Colonic mucosa (tissue), 4 donors: ENCODE measurements around the gene FADS1. TPM values are rescaled to one million over a fixed set of nuclear protein-coding genes. Genes with fewer than 3 reads are reported as not detected.

ENCODE experiments used
- DNase-seq: peaks from one replicate; pipeline ENCODE4 v3.0.0-alpha.2; 2020
- H3K27ac ChIP-seq: fragments of 200-600 bp; one replicate; pipeline ENCODE4 v1.8.0; 2021
- H3K27me3 ChIP-seq: fragments of 200-600 bp; one replicate; pipeline ENCODE4 v1.8.0; 2021
- H3K36me3 ChIP-seq: fragments of 200-600 bp; one replicate; pipeline ENCODE4 v1.8.0; 2021
- H3K4me1 ChIP-seq: fragments of 200-600 bp; one replicate; pipeline ENCODE4 v1.8.0; 2021; ENCODE audit warnings: mild to moderate bottlenecking
- H3K4me3 ChIP-seq: fragments of 200-600 bp; one replicate; pipeline ENCODE4 v1.8.0; 2021
- H3K9ac ChIP-seq, 2 donors: one replicate each; pipeline ENCODE4 v1.7.0; 2013; ENCODE audit warnings: control low read depth in 2 of 2, low read depth in 2 of 2, low read length in 2 of 2
- H3K9me3 ChIP-seq: fragments of 200-600 bp; one replicate; pipeline ENCODE4 v1.8.0; 2021
- intact Hi-C: fragments of 100-400 bp; cut with DNase I; formaldehyde crosslinking; loops from one replicate; pipeline ENCODE4 v1.14.1; 2022
- total RNA-seq, 2 donors: library from RNA; stranded (reverse); fragmentation: NEBNext Ultra II Directional in 1 of 2; extraction: Animal tissue kit (Norgen Biotek cat#: 25700) in 1 of 2; gene quantifications; one replicate each; pipeline ENCODE4 v1.2.1, GENCODE V29; 2021
- TF ChIP-seq, protein P1 (sequence below): fragments of 200-600 bp; IDR thresholded peaks from one replicate; pipeline ENCODE4 v1.8.0; 2022; ENCODE audit warnings: antibody characterized with exemption, mild to moderate bottlenecking
- donor health status: healthy.
- donor health status: DM: no; HTN: no; CAD: no.
- donor health status: DM: no; HTN: no; CAD: no.

FADS1 gene
- total RNA-seq, 2 donors from 2014 or later, result 6.9 to 17.4 TPM

DNA sequence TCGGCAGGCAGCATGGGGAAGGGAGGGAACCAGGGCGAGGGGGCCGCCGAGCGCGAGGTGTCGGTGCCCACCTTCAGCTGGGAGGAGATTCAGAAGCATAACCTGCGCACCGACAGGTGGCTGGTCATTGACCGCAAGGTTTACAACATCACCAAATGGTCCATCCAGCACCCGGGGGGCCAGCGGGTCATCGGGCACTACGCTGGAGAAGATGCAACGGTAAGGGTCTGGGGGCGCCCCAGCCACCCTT lies 11.5 kb upstream of the FADS1 start:
- peak overlapping the region; percentile 46 to 67 for H3K9ac ChIP-seq
- intact Hi-C loops, result no loop called here
- DNase-seq, result no peak
- TF ChIP-seq, protein P1, sequence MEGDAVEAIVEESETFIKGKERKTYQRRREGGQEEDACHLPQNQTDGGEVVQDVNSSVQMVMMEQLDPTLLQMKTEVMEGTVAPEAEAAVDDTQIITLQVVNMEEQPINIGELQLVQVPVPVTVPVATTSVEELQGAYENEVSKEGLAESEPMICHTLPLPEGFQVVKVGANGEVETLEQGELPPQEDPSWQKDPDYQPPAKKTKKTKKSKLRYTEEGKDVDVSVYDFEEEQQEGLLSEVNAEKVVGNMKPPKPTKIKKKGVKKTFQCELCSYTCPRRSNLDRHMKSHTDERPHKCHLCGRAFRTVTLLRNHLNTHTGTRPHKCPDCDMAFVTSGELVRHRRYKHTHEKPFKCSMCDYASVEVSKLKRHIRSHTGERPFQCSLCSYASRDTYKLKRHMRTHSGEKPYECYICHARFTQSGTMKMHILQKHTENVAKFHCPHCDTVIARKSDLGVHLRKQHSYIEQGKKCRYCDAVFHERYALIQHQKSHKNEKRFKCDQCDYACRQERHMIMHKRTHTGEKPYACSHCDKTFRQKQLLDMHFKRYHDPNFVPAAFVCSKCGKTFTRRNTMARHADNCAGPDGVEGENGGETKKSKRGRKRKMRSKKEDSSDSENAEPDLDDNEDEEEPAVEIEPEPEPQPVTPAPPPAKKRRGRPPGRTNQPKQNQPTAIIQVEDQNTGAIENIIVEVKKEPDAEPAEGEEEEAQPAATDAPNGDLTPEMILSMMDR, result no peak
- H3K36me3 ChIP-seq, result no peaks in the 10 kb centered on the region
- H3K27ac ChIP-seq, result peak overlapping the region; percentile 60
- peak overlapping the region; percentile 50 for H3K4me3 ChIP-seq
- no peaks in the 10 kb centered on the region for H3K4me1 ChIP-seq
- no peaks in the 10 kb centered on the region for H3K9me3 ChIP-seq
- peaks cover 37% of the 10 kb centered on the region for H3K27me3 ChIP-seq

DNA sequence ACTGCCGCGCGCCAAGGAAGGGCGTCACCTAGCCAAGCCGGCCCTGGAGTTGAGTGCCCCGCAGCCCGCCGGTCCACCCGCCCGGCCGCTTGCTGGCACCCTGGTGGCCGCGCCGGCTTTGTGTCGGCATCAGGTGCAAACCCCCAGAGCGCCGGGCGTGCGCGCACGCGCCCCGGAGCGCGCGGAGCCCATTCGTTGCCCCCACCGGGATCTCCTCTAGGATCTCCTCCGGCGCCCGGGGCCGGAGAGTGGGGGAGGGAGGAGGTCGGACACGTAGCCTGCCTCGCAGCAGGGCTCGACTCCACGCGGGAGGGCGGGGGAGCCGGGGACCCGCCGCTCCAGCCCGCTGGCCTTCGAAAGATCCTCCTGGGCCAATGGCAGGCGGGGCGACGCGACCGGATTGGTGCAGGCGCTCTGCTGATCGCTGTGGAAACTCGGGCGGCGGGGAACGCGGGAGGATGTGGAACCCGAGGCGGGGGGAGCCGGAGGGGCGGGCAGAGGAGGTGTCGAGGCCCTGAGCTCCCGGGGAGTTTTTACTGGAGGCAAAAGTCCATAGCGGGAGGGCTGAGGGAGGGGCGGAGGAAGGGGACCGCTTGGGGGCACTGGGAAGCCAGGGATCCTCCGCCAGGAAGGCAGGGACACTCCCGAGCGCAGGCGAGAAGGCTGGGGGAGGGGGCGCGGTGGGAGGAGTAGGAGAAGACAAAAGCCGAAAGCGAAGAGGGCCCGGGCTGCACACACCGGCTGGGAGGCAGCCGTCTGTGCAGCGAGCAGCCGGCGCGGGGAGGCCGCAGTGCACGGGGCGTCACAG lies 11.0 kb upstream of the FADS1 start, which contains the start of gene FADS2:
Gene FADS2 (plus strand): TSS at position 730 of the 808 bp plus-strand sequence. CDS start 91 bp downstream, outside the sequence.
- intact Hi-C loops, result no loop called here
- Histone ChIP-seq H3K9me3 (no peaks in the 10 kb centered on the region), H3K4me3 (peak within 1 kb of the TSS; percentile 50), H3K27me3 (peaks cover 37% of the 10 kb centered on the region), H3K36me3 (no peaks in the 10 kb centered on the region), H3K9ac (peak within 1 kb of the TSS; percentile 46 to 67), H3K4me1 (no peaks in the 10 kb centered on the region), H3K27ac (peak within 1 kb of the TSS; percentile 60)
- peak; percentile 78 for DNase-seq
- TF ChIP-seq, protein P1, result no peak

DNA sequence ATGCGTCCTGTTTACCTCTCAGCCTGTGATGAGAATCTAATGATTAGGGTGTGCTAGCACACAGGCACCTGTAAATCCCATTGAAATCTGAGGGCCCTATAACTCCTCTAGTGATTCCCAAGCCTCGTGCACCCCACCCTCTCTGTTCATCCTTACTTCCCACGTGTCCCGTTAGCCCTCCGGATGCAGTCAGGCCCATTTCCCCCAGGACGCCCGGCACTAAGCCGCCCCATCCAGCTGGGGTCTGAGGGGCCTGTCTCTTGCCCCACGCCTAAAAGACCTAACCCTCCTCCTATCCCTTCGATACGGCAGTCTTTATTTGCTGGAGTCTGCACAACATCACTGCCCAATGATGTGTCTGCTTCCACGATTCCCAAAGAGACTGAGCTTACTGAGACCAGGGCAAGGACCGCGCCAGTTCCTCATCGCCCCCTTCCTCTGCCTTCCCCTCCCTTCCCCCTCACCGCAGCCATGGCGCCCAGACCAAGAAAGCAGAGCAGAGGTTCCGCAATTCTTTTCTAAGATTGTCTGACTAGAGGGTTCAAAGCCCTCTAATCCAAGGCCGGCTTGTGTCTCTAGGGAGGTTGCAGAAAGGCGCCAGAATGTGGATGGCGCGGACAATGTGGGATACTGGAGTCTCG lies 10.2 kb upstream of the FADS1 start:
- peak overlapping the region; percentile 60 for H3K27ac ChIP-seq
- H3K4me3 ChIP-seq, result peak overlapping the region; percentile 50
- DNase-seq, result no peak
- intact Hi-C loops, result no loop called here
- H3K4me1 ChIP-seq, result no peaks in the 10 kb centered on the region
- no peaks in the 10 kb centered on the region for H3K36me3 ChIP-seq
- no peaks in the 10 kb centered on the region for H3K9me3 ChIP-seq
- H3K9ac ChIP-seq, result peak overlapping the region; percentile 34 to 35
- TF ChIP-seq, protein P1, result no peak
- peaks cover 37% of the 10 kb centered on the region for H3K27me3 ChIP-seq

DNA sequence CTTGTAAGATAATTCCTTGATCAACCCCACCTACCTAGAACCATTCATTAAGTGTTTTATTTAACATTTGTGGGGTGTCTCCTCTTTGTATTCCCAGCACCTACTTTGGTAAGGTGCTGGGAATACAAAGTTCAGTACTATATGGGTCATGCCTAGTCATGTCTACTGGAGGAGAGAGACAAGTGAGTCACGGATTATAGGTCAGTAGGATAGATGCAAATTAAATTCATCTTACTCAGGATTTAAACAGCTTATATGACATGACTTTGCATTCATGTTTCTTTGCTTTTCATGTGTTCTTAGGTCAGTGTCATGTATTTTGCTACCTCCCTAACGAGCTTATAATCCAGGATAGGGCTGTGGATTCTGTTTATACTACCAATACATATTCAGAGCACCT lies 3.4 kb upstream of the FADS1 start:
- H3K9ac ChIP-seq, result no peak overlapping the region
- H3K4me1 ChIP-seq, result no peaks in the 10 kb centered on the region
- H3K27me3 ChIP-seq, result peaks cover 7% of the 10 kb centered on the region
- H3K4me3 ChIP-seq, result no peak overlapping the region
- H3K36me3 ChIP-seq, result no peaks in the 10 kb centered on the region
- no peaks in the 10 kb centered on the region for H3K9me3 ChIP-seq
- TF ChIP-seq, protein P1, result no peak
- no peak overlapping the region for H3K27ac ChIP-seq
- DNase-seq, result no peak
- intact Hi-C loops, result no loop called here

DNA sequence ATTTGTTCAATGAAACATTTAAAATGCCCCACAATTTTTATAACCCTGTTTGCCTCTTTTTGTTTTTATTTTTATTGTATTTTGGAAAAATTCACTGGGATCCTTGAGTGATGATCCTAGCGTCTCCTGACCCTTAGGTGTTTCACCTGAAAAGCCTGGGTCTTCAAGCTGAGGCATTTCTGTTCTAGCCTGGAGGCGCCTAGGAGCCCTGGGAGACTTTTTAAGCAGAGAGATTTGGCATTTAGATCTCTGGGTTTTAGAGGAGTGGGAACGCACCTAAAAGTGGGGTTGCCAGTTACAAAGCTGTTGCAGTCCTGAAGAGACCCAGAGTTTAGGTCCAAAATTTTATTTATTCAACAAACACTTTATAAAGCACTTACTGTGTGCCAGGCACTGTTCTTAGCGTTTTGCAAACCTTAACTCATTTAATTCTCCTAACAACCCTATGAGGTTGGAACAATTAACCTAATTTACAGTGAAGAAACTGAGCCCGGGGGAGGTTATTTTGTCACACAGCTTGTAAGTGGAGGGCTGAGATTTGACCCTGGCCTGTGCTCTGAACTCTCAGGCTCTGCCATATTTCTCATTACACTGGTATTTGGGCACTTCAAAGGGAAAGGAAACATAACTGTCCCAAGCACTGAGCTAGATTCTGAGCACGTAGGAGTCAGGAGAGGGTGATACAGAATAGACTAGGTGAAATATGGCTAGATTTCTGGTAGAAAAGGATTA lies 834 bp upstream of the FADS1 start:
- no peaks in the 10 kb centered on the region for H3K4me1 ChIP-seq
- H3K27me3 ChIP-seq, result peaks cover 7% of the 10 kb centered on the region
- no peaks in the 10 kb centered on the region for H3K9me3 ChIP-seq
- no peak for DNase-seq
- no peak overlapping the region for H3K9ac ChIP-seq
- TF ChIP-seq, protein P1, result no peak
- H3K36me3 ChIP-seq, result no peaks in the 10 kb centered on the region
- intact Hi-C loops, result no loop called here
- H3K4me3 ChIP-seq, result no peak overlapping the region
- H3K27ac ChIP-seq, result peak overlapping the region; percentile 95
